Measurements from ENCODE around the gene INPP4B. TPM values are rescaled to one million over a fixed set of nuclear protein-coding genes. Genes with fewer than 3 reads are reported as not detected.

INPP4B gene
- total and polyA plus RNA-seq, 2 experiments from 2014 or later = 20.3 to 27.5 TPM

GRCh38 chr4:142500966-142501365 is 345.1 kb downstream of the INPP4B start:
- Histone ChIP-seq H3K27me3 (replicated peaks; ENCODE audit: insufficient read depth) (no peaks in the 10 kb centered on the region), H4K20me1 (ENCODE audit: insufficient read depth) (no peaks in the 10 kb centered on the region), H3K27ac (no peak overlapping the region), H3K4me3 (no peak overlapping the region), H2AFZ (no peak overlapping the region), H3K9me2 (ENCODE audit: insufficient read depth) (no peaks in the 10 kb centered on the region), H3K4me2 (ENCODE audit: unreplicated experiment) (no peak overlapping the region), H3K36me3 (ENCODE audit: low read depth) (no peaks in the 10 kb centered on the region), H3K9ac (no peak overlapping the region), H3K79me2 (ENCODE audit: insufficient read depth) (no peaks in the 10 kb centered on the region), H3K4me1 (ENCODE audit: insufficient read depth) (no peaks in the 10 kb centered on the region), H3F3A (ENCODE audit: insufficient read depth) (no peaks in the 10 kb centered on the region), H3K9me3 (ENCODE audit: low read depth) (no peaks in the 10 kb centered on the region)
- 93 to 96% methylated on average over 3 of the region's 3 CpGs for WGBS, 2 experiments (ENCODE audit: low coverage in 1 of 2, low lambda C conversion rate in 2 of 2, missing lambda C conversion rate in 2 of 2)
- in situ Hi-C loops (cut with MboI) = no loop called here
- TF ChIP-seq EZH2phosphoT487 (IDR thresholded peaks at IDR 0.05; ENCODE audit: insufficient read depth, low read depth) (no peak), EZH2 (IDR thresholded peaks at IDR 0.05; ENCODE audit: insufficient read depth, poor library complexity, severe bottlenecking) (no peak)
- DNase-seq = no peak

- H3K9me3 ChIP-seq (ENCODE audit: low read depth) = no peaks in the 10 kb centered on the region
- H3K27me3 ChIP-seq (replicated peaks; ENCODE audit: insufficient read depth) = no peaks in the 10 kb centered on the region
- no peaks in the 10 kb centered on the region for H3K9me2 ChIP-seq (ENCODE audit: insufficient read depth)
- in situ Hi-C loops (cut with MboI) = no loop called here
- no peaks in the 10 kb centered on the region for H4K20me1 ChIP-seq (ENCODE audit: insufficient read depth)
- no peak overlapping the region for H3K27ac ChIP-seq
- H3K4me2 ChIP-seq (ENCODE audit: unreplicated experiment) = no peak overlapping the region
- H3K4me3 ChIP-seq = no peak overlapping the region
- no peaks in the 10 kb centered on the region for H3K36me3 ChIP-seq (ENCODE audit: low read depth)
- H2AFZ ChIP-seq = no peak overlapping the region
- H3F3A ChIP-seq (ENCODE audit: insufficient read depth) = no peaks in the 10 kb centered on the region
- H3K79me2 ChIP-seq (ENCODE audit: insufficient read depth) = no peaks in the 10 kb centered on the region
- H3K4me1 ChIP-seq (ENCODE audit: insufficient read depth) = no peaks in the 10 kb centered on the region
- no peak for DNase-seq
- TF ChIP-seq EZH2phosphoT487 (IDR thresholded peaks at IDR 0.05; ENCODE audit: insufficient read depth, low read depth) (no peak), EZH2 (IDR thresholded peaks at IDR 0.05; ENCODE audit: insufficient read depth, poor library complexity, severe bottlenecking) (no peak)
- no peak overlapping the region for H3K9ac ChIP-seq
Measured at GRCh38 chr4:142497606-142498005, 348.5 kb downstream of the INPP4B start.

GRCh38 chr4:142493255-142494110 is 352.6 kb downstream of the INPP4B start:
- Histone ChIP-seq H3K4me3 (no peak overlapping the region), H4K20me1 (ENCODE audit: insufficient read depth) (no peaks in the 10 kb centered on the region), H3K4me1 (ENCODE audit: insufficient read depth) (no peaks in the 10 kb centered on the region), H3K27me3 (replicated peaks; ENCODE audit: insufficient read depth) (no peaks in the 10 kb centered on the region), H3K79me2 (ENCODE audit: insufficient read depth) (no peaks in the 10 kb centered on the region), H3F3A (ENCODE audit: insufficient read depth) (no peaks in the 10 kb centered on the region), H3K9ac (no peak overlapping the region), H2AFZ (no peak overlapping the region), H3K36me3 (ENCODE audit: low read depth) (no peaks in the 10 kb centered on the region), H3K4me2 (ENCODE audit: unreplicated experiment) (no peak overlapping the region), H3K9me2 (ENCODE audit: insufficient read depth) (no peaks in the 10 kb centered on the region), H3K27ac (no peak overlapping the region), H3K9me3 (ENCODE audit: low read depth) (no peaks in the 10 kb centered on the region)
- 63% methylated on average over 1 of the region's 1 CpG for WGBS, 2 experiments (ENCODE audit: low coverage in 1 of 2, low lambda C conversion rate in 2 of 2, missing lambda C conversion rate in 2 of 2)
- in situ Hi-C loops (cut with MboI) = no loop called here
- TF ChIP-seq EZH2phosphoT487 (IDR thresholded peaks at IDR 0.05; ENCODE audit: insufficient read depth, low read depth) = no peak
- no peak for TF ChIP-seq EZH2 (IDR thresholded peaks at IDR 0.05; ENCODE audit: insufficient read depth, poor library complexity, severe bottlenecking)
- DNase-seq = no peak

- Histone ChIP-seq H3K9me2 (ENCODE audit: insufficient read depth) (no peaks in the 10 kb centered on the region), H3K9me3 (ENCODE audit: low read depth) (no peaks in the 10 kb centered on the region), H3K4me1 (ENCODE audit: insufficient read depth) (0 out of 2 replicates have a peak, but pooled peaks cover 3% of the 10 kb centered on the region), H3K36me3 (ENCODE audit: low read depth) (no peaks in the 10 kb centered on the region), H3F3A (ENCODE audit: insufficient read depth) (no peaks in the 10 kb centered on the region), H2AFZ (no peak overlapping the region), H3K4me3 (no peak overlapping the region), H3K9ac (no peak overlapping the region), H4K20me1 (ENCODE audit: insufficient read depth) (no peaks in the 10 kb centered on the region), H3K79me2 (ENCODE audit: insufficient read depth) (no peaks in the 10 kb centered on the region), H3K27me3 (replicated peaks; ENCODE audit: insufficient read depth) (no peaks in the 10 kb centered on the region), H3K4me2 (ENCODE audit: unreplicated experiment) (no peak overlapping the region), H3K27ac (no peak overlapping the region)
- WGBS, 2 experiments (ENCODE audit: low coverage in 1 of 2, low lambda C conversion rate in 2 of 2, missing lambda C conversion rate in 2 of 2) = 79 to 90% methylated on average over 3 of the region's 3 CpGs
- in situ Hi-C loops (cut with MboI) = no loop called here
- TF ChIP-seq EZH2 (IDR thresholded peaks at IDR 0.05; ENCODE audit: insufficient read depth, poor library complexity, severe bottlenecking) = no peak
- TF ChIP-seq EZH2phosphoT487 (IDR thresholded peaks at IDR 0.05; ENCODE audit: insufficient read depth, low read depth) = no peak
- no peak for DNase-seq
Measured at GRCh38 chr4:142485452-142485851, 360.6 kb downstream of the INPP4B start.

Measured in GM23248 (cell line).